HG03354 (cell line): Measurements from ENCODE around the gene CYTH1.

Source experiments
- ATAC-seq: cut with Tn5 transposase; IDR thresholded peaks from one replicate; pipeline ENCODE4 v1.9.1; 2021; ENCODE audit warnings: mild to moderate bottlenecking; ENCODE audit not compliant: unreplicated experiment, poor library complexity, severe bottlenecking

The CYTH1 gene

GRCh38 chr17:78705071-78705470 lies 77.0 kb downstream of the CYTH1 start:
- ATAC-seq: no peak

- ATAC-seq: no peak
These were observed 77.5 kb downstream of the CYTH1 start for GRCh38 chr17:78704594-78704993.

- ATAC-seq: no peak
These were observed 84.3 kb downstream of the CYTH1 start for GRCh38 chr17:78697554-78698343.

- ATAC-seq: no peak
These were observed 85.0 kb downstream of the CYTH1 start for GRCh38 chr17:78697122-78697521.

- no peak for ATAC-seq
These were observed 85.8 kb downstream of the CYTH1 start for GRCh38 chr17:78696016-78696982.

- no peak for ATAC-seq
These were observed 87.1 kb downstream of the CYTH1 start for GRCh38 chr17:78694805-78695531.

GRCh38 chr17:78693346-78694083 lies 88.6 kb downstream of the CYTH1 start:
- ATAC-seq: no peak

GRCh38 chr17:78692460-78693010 lies 89.5 kb downstream of the CYTH1 start:
- no peak for ATAC-seq

- ATAC-seq: no peak
These were observed 93.0 kb downstream of the CYTH1 start for GRCh38 chr17:78689029-78689428.

- ATAC-seq: no peak
These were observed 94.1 kb downstream of the CYTH1 start for GRCh38 chr17:78687944-78688343.

- no peak for ATAC-seq
These were observed 94.9 kb downstream of the CYTH1 start for GRCh38 chr17:78687125-78687524.

- ATAC-seq: no peak
These were observed 98.0 kb downstream of the CYTH1 start for GRCh38 chr17:78684026-78684425.

- no peak for ATAC-seq
These were observed 98.6 kb downstream of the CYTH1 start for GRCh38 chr17:78683408-78683961.

GRCh38 chr17:78682363-78682762 lies 99.7 kb downstream of the CYTH1 start:
- no peak for ATAC-seq

- no peak for ATAC-seq
These were observed 101.6 kb downstream of the CYTH1 start for GRCh38 chr17:78680436-78680835.

GRCh38 chr17:78679495-78680395 lies 102.3 kb downstream of the CYTH1 start:
- ATAC-seq: no peak

GRCh38 chr17:78678711-78679110 lies 103.4 kb downstream of the CYTH1 start:
- ATAC-seq: no peak

GRCh38 chr17:78678222-78678557 lies 103.9 kb downstream of the CYTH1 start:
- ATAC-seq: no peak
